Stimulated activated CD8-positive, alpha-beta memory T cell treated with anti-CD3 and anti-CD28 coated beads, Interleukin-15, amount 100 ng/mL, for 24 hours (primary cell): ENCODE results near the gene TAX1BP1.
"Not testable (repeated sequence)": the region's sequence is repeated elsewhere in the genome, so short reads cannot be mapped to it uniquely, and the experiment has no call there.

Experiments used
- DNase-seq: peaks from one replicate; pipeline ENCODE4 v3.0.0-alpha.2; 2020; ENCODE audit warnings: low read depth

TAX1BP1 gene

GRCh38 chr7:27843584-27844305 lies 103.8 kb downstream of the TAX1BP1 start:
- DNase-seq, result no peak

- no peak for DNase-seq
Observed at GRCh38 chr7:27846388-27846787, 106.4 kb downstream of the TAX1BP1 start.

- no peak for DNase-seq
Observed at GRCh38 chr7:27850531-27850930, 110.6 kb downstream of the TAX1BP1 start.

- DNase-seq, result not testable (repeated sequence)
Observed at GRCh38 chr7:27856703-27857485, 116.9 kb downstream of the TAX1BP1 start.

GRCh38 chr7:27860800-27861199 lies 120.8 kb downstream of the TAX1BP1 start:
- DNase-seq, result no peak

- DNase-seq, result no peak
Observed at GRCh38 chr7:27861747-27862146, 121.8 kb downstream of the TAX1BP1 start.

- no peak for DNase-seq
Observed at GRCh38 chr7:27863880-27864279, 123.9 kb downstream of the TAX1BP1 start.

- DNase-seq, result no peak
Observed at GRCh38 chr7:27866256-27866655, 126.3 kb downstream of the TAX1BP1 start.

GRCh38 chr7:27866828-27867672 lies 127.1 kb downstream of the TAX1BP1 start:
- no peak for DNase-seq

- no peak for DNase-seq
Observed at GRCh38 chr7:27868131-27868550, 128.2 kb downstream of the TAX1BP1 start.

GRCh38 chr7:27869056-27869455 lies 129.1 kb downstream of the TAX1BP1 start:
- no peak for DNase-seq

GRCh38 chr7:27870595-27870994 lies 130.6 kb downstream of the TAX1BP1 start:
- DNase-seq, result no peak

- no peak for DNase-seq
Observed at GRCh38 chr7:27871086-27871485, 131.1 kb downstream of the TAX1BP1 start.

- no peak for DNase-seq
Observed at GRCh38 chr7:27871866-27872265, 131.9 kb downstream of the TAX1BP1 start.

GRCh38 chr7:27872356-27873275 lies 132.7 kb downstream of the TAX1BP1 start:
- DNase-seq, result no peak

GRCh38 chr7:27873981-27874957 lies 134.3 kb downstream of the TAX1BP1 start:
- no peak for DNase-seq

GRCh38 chr7:27875061-27875460 lies 135.1 kb downstream of the TAX1BP1 start:
- DNase-seq, result no peak

GRCh38 chr7:27875832-27876231 lies 135.9 kb downstream of the TAX1BP1 start:
- no peak for DNase-seq

GRCh38 chr7:27876756-27877155 lies 136.8 kb downstream of the TAX1BP1 start:
- DNase-seq, result no peak
